ENCODE results near the gene FIBP.
"Not testable (repeated sequence)": the region's sequence is repeated elsewhere in the genome, so short reads cannot be mapped to it uniquely, and the experiment has no call there.

FIBP gene

DNA sequence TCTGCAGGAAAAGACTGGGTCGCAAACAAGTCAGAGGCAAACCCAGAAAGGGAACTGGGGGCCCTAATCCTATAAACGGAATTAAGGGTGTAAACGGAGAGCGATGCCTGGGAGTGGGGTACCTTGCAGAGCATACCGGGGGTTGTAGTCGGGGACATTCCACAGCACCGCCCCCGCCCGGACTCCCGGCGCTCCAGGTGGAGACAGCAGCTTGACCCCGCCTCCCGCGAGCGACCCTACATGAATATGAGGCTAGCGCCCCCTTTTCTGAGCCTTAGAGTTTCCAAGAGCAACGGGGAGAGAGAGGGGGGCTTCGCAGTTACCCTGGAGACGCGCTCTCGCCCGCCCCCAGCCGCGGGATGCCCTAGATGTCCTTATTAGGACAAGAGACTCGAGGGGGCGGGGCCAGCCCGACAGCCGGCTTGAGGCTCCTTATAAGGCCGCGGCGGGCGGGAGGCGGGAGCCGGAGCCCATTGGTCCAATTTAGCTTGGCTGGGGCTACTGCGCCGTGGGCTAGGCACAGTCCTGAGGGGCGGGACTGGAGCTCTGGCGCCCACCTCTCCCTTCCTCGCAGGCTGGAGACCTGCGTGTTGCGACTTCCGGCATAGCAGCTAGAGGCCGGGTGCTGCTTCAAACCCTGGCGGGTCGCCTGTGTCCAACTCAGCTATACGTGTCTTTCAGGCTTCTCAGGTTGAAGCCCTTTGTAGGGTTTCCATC, 29.0 kb downstream of the FIBP start:
- peak; percentile 95 for DNase-seq (ENCODE audit: low spot score)

DNA sequence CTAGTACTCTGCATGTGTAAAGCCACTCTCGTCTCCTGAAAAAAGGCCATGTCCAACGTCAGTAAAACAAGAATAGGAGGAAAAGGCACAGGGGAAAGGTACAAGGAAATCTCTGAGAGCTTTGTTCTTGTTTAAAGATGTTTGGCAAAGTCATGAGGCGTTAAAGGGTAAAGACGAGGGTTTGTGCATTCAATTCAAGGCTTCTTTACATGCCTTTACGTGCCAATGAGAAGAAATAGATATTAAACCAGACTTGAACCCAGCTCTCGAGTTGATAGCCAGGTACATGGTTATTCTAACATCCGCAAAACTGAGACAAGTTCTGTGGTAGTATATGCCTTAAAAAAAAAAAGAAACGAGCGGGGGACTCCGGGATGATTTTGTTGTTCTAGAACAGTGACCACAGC, 29.6 kb downstream of the FIBP start:
- DNase-seq (ENCODE audit: low spot score): no peak

DNA sequence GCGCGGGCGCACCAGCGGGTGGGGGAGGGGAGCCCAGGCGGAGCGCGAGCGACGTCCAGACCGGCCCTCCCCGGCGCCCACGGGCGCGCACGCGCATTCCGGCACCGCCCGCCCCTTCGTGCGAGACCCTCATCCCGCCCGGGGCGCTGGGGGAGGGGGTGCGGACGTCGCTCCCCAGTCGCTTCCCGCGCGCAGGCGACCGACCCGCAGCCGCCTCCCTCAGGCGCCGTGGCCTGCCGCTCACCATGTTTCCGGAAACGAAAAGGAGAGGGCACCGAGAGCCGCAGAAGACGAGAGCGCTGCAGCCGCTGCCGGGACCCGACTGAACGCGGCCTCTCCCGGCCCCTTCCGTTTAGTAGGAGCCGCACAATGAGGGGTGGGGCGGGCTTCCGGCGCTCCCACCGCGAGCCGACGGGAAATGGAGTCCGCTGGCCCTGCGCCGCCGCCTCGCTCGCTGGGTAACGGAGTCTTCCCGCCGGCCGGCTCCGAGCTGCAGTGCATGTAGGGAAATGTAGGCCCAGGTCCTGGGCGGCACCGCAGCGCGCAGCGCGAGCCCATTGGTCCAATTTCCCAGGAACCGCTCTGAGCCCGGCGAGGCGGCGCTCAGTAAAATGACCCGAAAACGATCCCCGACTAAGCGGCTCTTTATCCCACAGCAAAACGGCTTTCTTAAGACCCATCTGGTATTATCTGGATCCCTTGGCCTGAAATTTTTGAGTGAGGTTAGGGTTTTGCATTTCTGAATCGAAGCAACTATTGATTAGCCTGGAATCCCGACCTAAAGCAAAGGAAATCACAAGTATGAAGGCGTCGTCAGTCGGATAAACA, 30.2 kb downstream of the FIBP start, which contains the start of gene CFL1:
TSS of gene CFL1 (minus strand) at position 328 of the 828 bp plus-strand sequence. CDS start at position 247, 81 bp downstream.
- peak; percentile 89 for DNase-seq (ENCODE audit: low spot score)

DNA sequence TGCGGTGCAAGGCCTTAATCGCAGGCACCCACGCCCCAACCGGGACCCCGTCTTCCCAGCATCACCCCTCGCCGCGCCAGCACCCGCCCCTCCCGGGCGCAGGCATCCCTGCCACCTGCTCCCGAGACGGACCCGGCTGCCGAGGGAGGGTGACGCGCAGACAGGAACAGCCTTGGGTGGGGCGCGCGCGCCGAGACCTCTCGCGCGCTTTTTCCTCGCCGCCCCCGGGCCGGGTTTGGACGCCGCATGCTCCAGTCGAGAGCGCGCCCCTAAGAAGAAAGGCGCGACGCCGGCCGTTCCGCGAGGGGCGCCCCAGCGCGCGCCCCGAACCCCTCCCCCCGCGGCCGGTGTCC, 30.8 kb downstream of the FIBP start:
- DNase-seq (ENCODE audit: low spot score): no peak

DNA sequence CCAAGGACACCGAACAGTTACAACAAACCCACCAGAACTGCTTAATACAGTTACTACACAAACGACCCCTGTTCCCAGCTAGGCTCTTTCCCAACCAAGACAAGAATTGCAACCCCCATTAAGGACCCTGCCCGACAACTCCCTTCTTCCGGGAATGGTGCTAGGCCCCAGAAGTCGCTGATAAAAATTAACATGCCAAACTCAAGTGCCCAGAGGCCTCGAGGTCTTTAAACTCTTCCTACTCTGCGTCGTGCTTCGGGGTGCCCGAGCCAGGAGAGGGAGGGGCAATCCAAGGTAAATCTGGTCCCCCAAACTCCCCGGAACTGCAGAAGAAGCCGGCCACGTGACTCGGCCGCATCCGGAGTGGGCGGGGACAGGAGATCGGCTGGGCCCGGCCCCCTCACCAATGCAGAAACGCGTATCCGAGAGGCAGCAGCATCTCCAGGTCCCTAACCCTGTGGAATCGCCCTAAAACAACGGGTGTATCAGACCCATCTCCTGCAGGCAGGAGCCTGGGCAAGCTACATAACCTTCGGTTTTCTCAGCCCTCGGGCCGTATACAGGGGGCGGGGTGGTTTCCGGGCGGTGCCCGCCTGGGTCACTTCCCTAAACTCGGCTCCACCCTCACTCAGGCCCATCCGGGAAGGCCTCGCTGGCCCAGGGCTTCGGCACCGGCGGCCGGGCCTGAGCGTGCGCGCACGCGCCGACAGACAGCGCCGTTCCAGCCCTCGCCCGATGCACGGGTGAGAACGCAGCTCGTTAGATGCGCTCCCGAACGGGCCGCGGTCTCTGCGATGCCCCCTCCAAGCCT, 31.4 kb downstream of the FIBP start:
- no peak for DNase-seq (ENCODE audit: low spot score)

DNA sequence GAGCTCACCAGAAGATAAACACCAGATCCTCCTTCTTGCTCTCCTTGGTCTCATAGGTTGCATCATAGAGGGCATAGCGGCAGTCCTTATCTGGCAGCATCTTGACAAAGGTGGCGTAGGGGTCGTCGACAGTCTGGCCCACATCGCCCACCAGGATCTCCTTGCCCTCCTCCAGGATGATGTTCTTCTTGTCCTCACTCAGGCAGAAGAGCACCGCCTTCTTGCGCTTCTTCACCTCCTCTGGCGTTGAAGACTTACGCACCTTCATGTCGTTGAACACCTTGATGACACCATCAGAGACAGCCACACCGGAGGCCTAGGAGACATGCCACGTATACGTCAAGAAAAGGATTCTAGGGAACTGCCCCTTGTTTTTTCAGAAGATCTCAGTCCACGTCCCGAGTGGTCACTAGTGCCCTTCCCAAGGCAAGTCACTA, 32.3 kb downstream of the FIBP start:
- DNase-seq (ENCODE audit: low spot score): no peak

DNA sequence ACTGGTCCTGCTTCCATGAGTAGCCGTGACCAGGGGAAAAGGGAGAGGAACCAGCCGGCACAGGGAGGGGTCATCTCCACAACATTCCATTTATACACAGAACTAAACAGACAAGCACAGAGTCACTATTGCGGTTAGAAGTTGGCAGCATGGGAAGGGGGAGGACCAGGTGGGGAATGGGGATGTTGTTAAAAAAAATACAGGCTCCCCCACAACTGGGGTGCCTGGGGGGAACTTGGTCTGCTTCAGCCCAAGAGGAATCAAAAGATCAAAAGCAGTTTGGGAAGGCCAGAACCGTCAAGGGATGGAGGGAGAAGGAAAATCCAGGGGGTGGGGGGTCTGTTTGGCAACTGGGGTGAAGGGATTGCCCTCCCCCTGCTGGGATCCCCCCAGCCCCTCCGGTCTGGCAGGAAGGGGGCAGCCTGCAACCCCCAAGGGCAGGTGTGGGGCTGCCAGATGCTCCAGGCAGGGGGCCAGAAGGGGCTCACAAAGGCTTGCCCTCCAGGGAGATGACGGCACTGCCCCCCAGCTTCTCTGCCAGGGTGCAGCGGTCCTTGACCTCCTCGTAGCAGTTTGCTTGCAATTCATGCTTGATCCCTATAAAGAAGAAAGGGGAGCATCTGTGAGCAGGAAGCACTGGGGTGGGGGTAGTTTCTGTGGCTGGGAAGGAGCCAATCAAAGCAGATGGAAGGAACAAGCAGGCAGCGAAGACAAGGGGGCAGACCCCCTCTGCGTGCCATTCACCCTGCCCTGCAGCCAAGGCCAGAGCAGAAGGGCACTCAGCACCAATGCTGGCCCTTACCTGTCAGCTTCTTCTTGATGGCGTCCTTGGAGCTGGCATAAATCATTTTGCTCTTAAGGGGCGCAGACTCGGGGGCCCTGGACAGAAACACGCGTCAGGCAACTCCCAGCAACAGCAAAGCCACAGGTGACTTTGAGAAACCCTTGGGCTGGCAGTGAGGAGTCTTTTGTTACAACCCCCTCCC, 33.1 kb downstream of the FIBP start:
- DNase-seq (ENCODE audit: low spot score): no peak

DNA sequence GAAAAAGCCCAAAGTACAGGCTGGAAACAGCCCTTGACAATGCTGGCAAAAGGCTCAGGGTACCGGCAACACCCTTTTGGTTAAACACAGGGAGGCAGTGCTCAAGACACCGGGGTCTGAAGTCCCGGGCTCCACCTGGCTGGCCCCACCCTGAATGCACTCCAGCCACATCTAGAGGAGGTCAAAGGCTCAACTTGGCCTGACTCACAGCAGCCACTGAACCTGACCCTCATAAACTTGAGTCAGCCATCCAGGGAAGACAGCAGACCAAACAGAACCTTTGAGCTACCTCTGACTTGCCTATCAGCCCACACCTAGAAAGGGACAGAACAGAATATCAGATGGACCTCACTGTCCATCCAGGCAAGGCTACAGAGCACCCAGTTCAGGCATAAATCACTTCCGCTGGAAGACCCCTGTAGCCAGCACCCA, 34.1 kb downstream of the FIBP start:
- DNase-seq (ENCODE audit: low spot score): no peak

DNA sequence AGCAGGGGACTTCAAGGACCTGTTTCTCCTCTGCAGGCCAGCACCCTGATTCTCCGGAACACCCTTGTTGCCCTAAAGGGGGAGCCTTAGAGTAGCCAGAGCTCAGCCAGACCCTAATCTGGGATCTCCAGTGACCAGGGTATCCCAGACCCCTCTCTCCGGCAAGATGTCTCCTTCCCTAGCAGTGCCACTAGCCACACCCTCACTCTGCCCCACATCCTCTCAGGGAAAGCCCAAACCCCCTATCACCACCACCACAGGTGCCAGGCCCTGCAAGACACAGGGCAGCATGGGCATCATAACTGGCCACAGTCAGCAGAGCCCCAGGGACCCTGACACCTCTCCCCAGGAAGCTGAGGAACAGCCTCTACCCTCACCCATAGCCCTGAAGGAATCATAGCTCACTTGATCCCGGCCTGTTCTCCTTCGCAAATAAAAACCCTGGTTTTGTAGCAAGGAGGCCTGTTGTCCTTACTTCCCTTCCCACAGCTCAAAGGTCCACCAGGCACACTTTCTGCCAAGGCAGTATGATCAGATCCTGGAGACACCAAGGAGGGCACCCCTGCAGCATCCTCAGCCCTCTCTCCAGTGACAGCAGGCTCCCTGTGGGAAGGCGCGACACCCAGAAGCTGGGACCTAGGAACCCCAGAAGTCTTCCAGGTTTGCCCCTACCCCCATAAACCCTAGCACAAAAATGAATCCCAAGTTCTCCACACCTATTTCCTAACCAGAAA, 34.9 kb downstream of the FIBP start:
- no peak for DNase-seq (ENCODE audit: low spot score)

DNA sequence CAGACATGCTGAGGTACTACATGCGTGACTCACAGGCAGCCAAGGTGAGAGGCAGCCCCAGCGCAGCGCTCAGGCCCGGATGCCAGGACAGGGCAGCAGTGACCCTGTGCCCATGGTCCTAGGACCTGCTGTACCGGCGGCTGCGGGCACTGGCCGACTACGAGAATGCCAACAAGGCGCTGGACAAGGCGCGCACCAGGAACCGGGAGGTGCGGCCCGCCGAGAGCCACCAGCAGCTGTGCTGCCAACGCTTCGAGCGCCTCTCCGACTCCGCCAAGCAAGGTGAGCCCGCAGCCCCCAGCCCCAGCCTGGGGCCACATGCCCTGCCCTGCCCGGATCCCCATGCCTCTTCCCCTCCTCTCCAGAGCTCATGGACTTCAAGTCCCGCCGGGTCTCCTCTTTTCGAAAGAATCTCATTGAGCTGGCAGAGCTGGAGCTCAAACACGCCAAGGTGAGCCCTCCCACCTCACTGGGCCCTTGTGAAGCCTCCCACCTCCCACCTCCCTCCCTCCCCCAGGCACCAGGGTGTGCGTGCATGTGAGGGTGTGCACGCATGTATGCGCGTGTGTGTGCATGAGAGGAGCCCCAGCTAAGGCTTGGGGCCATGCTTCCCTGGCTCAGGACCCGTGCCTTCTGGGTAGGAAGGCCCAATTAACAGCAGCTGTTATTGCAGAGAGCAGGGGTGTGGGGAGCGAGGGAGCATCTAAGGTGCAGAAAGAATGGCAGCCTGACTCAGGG, 35.6 kb downstream of the FIBP start:
- DNase-seq (ENCODE audit: low spot score): no peak

DNA sequence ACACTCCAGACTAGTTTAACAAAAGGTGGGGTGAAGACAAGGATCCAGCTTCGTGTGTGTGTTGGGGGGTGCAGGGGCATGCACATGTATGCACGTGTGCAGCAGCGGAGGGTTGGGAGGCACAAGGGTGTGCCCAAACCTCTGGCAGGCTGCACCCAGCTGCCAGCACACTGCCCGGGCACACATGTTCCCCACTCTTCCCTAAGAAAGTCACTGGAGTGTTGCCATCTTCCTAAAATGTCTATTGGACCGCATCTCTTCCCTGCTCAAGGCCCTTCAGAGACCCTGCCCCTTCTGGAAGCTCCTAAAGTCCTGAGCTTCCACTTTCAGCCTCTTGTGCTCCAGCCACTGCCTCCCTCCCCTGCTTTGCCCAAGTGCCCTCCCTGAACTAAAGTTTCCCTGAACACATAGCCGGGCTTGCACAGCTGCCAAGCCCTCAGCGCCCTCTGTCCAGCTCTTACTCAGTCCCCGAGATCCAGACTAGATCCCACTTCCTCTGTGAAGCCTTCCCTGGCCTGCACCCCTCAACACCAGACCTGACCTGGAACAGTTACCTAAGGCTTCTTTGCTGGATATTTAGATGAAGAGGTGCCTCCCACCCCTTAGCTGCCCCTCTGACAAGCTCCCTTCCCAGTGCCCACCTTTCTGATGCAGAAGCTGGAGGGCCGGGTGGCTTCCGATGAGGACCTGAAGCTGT, 36.3 kb downstream of the FIBP start:
- DNase-seq (ENCODE audit: low spot score): no peak

DNA sequence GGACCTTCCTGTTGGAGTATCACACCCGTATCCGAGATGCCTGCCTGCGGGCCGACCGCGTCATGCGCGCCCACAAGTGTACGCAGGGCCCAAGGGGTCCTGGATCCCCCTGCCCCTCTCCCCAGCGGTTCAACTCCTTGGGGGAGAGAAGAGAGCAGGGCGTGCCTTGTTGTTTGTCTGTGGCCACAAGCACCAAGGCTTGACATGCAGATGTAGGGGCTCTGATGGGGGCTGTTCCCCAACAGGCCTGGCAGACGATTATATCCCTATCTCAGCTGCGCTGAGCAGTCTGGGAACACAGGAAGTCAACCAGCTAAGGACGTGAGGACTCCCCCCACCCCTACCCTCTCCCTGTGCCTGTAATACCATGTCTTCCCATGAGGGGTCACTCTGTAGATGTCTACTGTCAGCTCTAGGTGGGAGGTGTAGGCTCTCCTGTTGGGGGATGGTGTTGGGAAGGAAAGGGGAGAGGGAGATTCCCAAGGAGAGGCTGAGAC, 37.1 kb downstream of the FIBP start:
- no peak for DNase-seq (ENCODE audit: low spot score)

DNA sequence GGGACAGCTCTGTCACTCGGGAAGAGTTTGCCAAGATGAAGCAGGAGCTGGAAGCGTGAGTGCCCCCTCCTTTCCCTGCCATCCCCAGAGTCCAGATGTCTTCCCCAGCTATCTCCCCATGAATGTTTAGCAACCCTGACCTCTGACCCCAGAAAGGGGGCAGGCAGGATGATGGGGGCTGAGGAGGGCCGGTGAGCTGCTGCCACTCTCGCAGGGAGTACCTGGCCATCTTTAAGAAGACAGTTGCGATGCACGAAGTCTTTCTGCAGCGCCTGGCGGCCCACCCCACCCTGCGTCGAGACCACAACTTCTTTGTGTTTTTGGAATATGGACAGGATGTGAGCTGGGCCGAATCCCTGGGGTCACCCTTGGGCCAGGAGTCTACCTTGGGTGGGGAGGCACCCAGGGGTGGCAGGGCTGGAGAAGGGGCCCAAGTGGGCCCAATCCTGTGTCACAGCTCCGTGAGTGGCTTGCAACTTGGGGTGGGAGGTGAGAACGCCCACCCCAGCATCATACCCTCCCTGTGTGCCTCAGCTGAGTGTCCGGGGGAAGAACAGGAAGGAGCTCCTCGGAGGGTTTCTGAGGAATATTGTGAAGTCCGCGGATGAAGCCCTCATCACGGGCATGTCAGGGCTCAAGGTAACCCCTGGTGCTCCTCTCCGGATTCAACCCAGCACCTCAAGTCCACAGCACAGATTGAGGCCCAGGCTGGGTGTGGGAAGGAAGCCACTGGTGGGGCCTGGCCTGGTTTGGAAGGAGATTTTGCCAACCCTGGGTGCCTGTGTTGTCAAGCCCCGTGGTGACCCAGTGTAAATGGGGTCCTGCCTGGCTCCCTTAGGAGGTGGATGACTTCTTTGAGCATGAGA, 37.8 kb downstream of the FIBP start:
- no peak for DNase-seq (ENCODE audit: low spot score)

DNA sequence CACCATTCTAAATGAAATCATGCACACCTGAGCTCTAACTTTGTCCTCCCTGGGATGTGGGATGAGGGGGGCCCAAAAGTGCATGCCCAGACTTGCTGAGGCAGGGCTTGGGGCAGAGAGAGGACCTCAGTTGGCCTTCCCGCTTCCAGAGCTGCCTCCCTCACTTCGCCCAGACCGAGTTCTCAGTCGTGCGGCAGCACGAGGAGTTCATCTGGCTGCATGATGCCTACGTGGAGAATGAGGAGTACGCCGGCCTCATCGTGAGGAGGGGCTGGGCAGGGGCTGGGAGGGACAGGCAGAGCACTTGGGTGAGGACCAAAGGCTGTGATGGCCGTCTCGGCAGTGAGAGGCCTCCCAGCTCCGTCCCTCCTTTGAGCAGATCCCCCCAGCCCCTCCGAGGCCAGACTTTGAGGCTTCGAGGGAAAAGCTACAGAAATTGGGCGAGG, 38.5 kb downstream of the FIBP start:
- no peak for DNase-seq (ENCODE audit: low spot score)

DNA sequence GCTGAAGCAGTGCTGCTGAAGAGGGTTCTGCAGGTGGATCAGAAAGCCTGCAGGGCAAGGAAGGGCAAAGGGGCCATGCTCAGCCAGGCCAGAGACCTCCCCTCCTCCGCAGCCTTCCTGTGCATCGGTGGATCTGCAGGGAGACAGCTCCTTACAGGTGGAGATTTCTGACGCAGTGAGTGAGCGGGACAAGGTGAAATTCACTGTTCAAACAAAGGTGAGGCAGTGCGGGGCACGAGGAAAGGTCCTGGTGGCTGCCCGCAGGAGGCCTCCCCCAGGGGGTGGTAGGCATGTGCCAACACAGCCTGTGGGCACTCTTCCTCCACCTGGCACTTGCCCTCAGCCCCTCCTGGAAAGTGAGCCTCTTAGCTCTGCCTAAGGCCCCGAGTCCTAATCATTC, 38.9 kb downstream of the FIBP start:
- DNase-seq (ENCODE audit: low spot score): no peak

DNA sequence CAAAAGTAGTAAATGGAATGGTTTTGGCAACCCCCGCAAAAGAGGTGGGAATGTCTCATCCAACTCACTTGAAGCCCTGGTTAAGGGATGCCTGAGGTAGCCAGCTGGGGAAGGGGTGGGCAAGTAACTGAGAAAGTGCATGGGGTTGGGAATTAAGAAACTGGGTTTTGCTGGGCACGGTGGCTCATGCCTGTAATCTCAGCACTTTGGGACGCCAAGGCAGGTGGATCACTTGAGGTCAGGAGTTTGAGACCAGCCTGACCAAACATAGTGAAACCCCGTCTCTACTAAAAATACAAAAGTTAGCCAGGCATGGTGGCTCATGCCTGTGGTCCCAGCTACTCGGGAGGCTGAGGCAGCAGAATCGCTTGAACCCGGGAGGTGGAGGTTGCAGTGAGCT, 39.6 kb downstream of the FIBP start:
- not testable (repeated sequence) for DNase-seq (ENCODE audit: low spot score)

DNA sequence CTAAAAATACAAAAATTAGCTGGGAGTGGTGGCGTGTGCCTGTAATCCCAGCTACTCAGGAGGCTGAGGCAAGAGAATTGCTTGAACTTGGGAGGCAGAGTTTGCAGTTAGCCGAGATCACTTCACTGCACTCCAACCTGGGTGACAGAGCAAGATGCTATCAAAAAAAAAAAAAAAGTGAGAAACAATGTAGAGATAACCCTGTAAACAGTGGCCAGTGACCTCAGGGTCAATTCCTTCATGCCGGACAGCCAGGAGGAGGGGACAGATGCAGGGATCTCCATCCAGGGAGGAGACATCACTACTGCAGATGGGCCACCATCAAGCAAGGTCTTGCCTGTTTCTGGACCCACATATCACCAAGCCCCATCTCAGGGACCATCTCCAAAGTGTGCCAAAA, 40.5 kb downstream of the FIBP start:
- DNase-seq (ENCODE audit: low spot score): no peak

All from HuH-7.5 (cell line).